HG03342 (cell line): Measurements from ENCODE around the gene FOS.
"Not testable (repeated sequence)": the region's sequence is repeated elsewhere in the genome, so short reads cannot be mapped to it uniquely, and the experiment has no call there.

ENCODE experiments used
- ATAC-seq: cut with Tn5 transposase; IDR thresholded peaks from one replicate; pipeline ENCODE4 v1.9.1; 2021; ENCODE audit warnings: mild to moderate bottlenecking, moderate library complexity; ENCODE audit not compliant: unreplicated experiment

FOS gene

DNA sequence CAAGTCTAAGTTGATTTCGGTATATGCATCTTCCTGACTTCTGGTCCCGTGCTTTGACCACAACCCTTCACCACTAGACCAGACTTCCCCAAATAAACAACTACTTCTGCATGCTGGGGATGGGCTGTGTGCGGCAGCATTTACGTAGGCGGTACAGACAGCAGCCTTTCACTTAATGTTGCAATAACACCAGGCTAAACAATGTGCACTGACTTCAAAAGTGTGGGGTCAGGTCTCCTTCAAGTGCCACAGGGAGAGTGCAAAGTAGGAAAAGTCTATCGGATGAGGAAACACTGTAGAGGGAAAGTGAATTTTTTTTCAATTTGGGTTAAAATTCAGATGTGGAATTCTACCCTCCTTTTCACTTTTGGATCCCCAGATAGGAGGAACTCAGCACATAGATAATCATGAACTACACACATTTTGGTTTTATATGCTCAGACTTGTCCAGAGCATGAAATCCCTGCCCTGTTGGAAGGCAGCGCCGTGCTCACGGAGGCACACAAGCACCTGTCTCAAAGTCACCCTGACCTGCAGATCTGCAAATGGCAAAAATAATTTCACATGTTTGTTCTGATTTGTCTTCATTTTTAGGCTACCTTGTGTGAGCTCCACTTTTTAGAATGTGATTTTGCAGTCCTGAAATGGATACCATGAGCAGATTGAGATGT lies 3.6 kb upstream of the FOS start:
- ATAC-seq = no peak

- no peak for ATAC-seq
Measured at GRCh38 chr14:75275598-75275997, 3.0 kb upstream of the FOS start.

GRCh38 chr14:75277008-75277814 lies 1.4 kb upstream of the FOS start:
- ATAC-seq = peak; percentile 40

- no peak for ATAC-seq
Measured at GRCh38 chr14:75277815-75278421, 710 bp upstream of the FOS start.

DNA sequence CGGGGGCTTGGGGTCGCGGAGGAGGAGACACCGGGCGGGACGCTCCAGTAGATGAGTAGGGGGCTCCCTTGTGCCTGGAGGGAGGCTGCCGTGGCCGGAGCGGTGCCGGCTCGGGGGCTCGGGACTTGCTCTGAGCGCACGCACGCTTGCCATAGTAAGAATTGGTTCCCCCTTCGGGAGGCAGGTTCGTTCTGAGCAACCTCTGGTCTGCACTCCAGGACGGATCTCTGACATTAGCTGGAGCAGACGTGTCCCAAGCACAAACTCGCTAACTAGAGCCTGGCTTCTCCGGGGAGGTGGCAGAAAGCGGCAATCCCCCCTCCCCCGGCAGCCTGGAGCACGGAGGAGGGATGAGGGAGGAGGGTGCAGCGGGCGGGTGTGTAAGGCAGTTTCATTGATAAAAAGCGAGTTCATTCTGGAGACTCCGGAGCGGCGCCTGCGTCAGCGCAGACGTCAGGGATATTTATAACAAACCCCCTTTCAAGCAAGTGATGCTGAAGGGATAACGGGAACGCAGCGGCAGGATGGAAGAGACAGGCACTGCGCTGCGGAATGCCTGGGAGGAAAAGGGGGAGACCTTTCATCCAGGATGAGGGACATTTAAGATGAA lies 630 bp downstream of the FOS start:
- ATAC-seq = no peak

DNA sequence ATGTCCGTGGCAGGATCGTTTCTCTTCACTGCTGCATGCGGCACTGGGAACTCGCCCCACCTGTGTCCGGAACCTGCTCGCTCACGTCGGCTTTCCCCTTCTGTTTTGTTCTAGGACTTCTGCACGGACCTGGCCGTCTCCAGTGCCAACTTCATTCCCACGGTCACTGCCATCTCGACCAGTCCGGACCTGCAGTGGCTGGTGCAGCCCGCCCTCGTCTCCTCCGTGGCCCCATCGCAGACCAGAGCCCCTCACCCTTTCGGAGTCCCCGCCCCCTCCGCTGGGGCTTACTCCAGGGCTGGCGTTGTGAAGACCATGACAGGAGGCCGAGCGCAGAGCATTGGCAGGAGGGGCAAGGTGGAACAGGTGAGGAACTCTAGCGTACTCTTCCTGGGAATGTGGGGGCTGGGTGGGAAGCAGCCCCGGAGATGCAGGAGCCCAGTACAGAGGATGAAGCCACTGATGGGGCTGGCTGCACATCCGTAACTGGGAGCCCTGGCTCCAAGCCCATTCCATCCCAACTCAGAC lies 1.2 kb downstream of the FOS start:
- no peak for ATAC-seq

- ATAC-seq = no peak
Measured at GRCh38 chr14:75280291-75280830, 1.7 kb downstream of the FOS start.

DNA sequence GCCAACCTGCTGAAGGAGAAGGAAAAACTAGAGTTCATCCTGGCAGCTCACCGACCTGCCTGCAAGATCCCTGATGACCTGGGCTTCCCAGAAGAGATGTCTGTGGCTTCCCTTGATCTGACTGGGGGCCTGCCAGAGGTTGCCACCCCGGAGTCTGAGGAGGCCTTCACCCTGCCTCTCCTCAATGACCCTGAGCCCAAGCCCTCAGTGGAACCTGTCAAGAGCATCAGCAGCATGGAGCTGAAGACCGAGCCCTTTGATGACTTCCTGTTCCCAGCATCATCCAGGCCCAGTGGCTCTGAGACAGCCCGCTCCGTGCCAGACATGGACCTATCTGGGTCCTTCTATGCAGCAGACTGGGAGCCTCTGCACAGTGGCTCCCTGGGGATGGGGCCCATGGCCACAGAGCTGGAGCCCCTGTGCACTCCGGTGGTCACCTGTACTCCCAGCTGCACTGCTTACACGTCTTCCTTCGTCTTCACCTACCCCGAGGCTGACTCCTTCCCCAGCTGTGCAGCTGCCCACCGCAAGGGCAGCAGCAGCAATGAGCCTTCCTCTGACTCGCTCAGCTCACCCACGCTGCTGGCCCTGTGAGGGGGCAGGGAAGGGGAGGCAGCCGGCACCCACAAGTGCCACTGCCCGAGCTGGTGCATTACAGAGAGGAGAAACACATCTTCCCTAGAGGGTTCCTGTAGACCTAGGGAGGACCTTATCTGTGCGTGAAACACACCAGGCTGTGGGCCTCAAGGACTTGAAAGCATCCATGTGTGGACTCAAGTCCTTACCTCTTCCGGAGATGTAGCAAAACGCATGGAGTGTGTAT lies 2.4 kb downstream of the FOS start:
- no peak for ATAC-seq

- ATAC-seq = no peak
Measured at GRCh38 chr14:75281654-75282019, 3.0 kb downstream of the FOS start.

- no peak for ATAC-seq
Measured at GRCh38 chr14:75282170-75282554, 3.5 kb downstream of the FOS start.

GRCh38 chr14:75282555-75283161 lies 4.0 kb downstream of the FOS start:
- not testable (repeated sequence) for ATAC-seq

DNA sequence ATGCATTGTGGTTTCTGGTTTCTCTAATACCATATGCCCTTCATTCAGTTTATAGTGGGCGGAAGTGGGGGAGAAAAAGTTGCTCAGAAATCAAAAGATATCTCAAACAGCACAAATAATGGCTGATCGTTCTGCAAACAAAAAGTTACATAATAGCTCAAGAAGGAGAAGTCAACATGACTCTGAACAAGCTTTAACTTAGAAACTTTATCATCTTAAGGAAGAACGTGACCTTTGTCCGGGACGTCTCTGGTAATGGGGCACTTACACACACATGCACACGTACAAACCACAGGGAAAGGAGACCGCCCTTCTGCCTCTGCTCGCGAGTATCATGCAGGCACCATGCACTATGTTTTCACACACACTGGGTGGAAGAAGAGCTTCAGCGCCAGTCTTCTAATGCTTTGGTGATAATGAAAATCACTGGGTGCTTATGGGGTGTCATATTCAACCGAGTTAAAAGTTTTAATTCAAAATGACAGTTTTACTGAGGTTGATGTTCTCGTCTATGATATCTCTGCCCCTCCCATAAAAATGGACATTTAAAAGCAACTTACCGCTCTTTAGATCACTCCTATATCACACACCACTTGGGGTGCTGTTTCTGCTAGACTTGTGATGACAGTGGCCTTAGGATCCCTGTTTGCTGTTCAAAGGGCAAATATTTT lies 4.7 kb downstream of the FOS start:
- no peak for ATAC-seq

DNA sequence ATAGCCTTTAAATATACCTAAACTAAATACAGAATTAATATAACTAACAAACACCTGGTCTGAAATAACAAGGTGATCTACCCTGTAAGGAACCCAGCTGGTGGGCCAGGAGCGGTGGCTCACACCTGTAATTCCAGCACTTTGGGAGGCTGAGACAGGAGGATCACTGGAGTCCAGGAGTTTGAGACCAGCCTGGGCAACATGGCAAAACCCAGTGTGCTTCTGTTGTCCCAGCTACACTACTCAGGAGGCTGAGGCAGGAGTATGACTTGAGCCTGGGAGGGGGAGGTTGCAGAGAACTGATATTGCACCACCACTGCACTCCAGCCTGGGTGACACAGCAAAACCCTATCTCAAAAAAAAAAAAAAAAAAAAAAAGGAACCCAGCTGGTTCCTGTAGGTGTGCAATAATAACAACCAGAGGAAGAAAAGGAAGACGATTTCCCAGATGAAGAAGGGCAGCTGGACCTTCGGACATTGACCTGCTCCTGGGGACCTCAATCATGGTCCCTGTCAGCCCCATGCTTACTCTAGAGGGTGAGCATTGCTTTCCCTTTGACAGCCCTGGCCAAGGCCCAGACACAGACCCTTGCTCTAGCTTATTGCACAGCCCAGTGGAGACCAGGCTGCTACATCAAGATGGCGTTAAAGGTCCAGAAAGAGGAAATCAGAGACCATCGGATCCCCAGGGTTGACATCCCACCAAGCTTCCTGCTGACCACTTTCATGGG lies 5.4 kb downstream of the FOS start:
- ATAC-seq = no peak

DNA sequence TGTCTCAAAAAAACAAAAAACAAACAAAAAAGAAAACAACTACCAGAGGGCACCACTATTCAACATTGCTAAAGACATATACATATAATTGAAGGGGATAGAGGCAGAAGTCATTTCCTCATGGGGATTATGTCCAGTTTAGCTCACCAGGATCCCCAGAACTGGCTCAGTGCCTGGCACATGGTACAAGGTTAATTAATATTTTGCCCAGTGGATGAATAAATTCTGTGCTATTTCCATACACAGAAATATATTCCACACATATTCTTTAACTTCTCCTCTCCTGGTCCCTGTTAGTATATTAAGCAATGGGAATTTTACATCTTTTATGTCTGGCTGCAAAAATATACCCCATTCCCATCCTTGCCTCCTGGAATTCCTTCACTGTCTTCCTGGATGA lies 6.7 kb downstream of the FOS start:
- no peak for ATAC-seq

DNA sequence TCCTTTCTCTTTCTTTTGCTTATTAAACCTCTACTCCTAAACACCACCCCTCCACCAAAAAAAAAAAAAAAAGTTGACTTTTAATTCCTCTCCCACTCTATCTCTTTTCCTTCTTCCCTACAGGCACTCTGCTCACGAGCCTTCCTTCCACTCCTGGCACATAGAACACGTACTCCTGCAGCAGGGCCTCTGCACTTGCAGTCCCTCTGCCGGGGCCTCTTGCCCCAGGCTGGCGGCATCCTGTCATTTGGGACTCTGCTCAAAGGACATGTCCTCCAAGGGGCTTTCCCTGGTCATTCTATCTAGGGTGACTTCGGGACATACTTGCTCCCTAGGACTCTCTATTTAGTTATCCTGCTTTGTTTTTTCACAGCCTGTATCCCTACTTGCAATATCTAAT lies 7.7 kb downstream of the FOS start:
- ATAC-seq = no peak

- ATAC-seq = no peak
Measured at GRCh38 chr14:75289840-75290388, 11.3 kb downstream of the FOS start.

GRCh38 chr14:75290851-75291250 lies 12.2 kb downstream of the FOS start:
- ATAC-seq = no peak

- ATAC-seq = no peak
Measured at GRCh38 chr14:75291331-75291730, 12.7 kb downstream of the FOS start.
